IMR-90 (cell line): ENCODE measurements around the gene TEX22. TPM values are rescaled to one million over a fixed set of nuclear protein-coding genes. Genes with fewer than 3 reads are reported as not detected.
A peak's percentile ranks its signal among the peaks of the same experiment; 100 is the strongest.

Experiments
- ATAC-seq: fragments of 200-7000 bp; cut with Tn5 transposase; 2 replicates; pipeline ENCODE4 v1.9.1; 2020; ENCODE audit warnings: low read depth, mild to moderate bottlenecking, moderate library complexity
- BruUV-seq: library from RNA; stranded (reverse); fragments of 400-500 nt; replicated peaks from 2 replicates; lab custom pipeline; 2021; lab: Mats Ljungman, UMichigan
- CTCF ChIA-PET: fragments of 300-600 bp; formaldehyde crosslinking; extraction: SDS; loops from one replicate; lab custom pipeline; 2021; ENCODE audit warnings: antibody characterized with exemption; lab: Yijun Ruan, JAX
- POLR2A ChIA-PET: fragments of 300-600 bp; sonication (Branson Sonifier 250); formaldehyde crosslinking; loops from one replicate; lab custom pipeline; 2022; ENCODE audit warnings: antibody characterized with exemption; ENCODE audit not compliant: unreplicated experiment; lab: Charles Lee
- DNase-seq: peaks from one replicate; pipeline ENCODE4 v3.0.0; 2013
- H2AFZ ChIP-seq: replicated peaks from 2 replicates; pipeline ENCODE3; 2013; ENCODE audit warnings: low read length, mild to moderate bottlenecking; ENCODE audit not compliant: poor library complexity
- H2AK5ac ChIP-seq: 2 replicates; pipeline ENCODE4 v1.6.1; 2013; ENCODE audit warnings: low read depth, low read length, inconsistent platforms
- H2AK9ac ChIP-seq: replicated peaks from 2 replicates; pipeline ENCODE3; 2013; ENCODE audit warnings: mild to moderate bottlenecking, low read depth, low read length, moderate library complexity; ENCODE audit not compliant: poor library complexity
- H2BK120ac ChIP-seq: 2 replicates; pipeline ENCODE4 v1.6.1; 2013; ENCODE audit warnings: low read depth, low read length, inconsistent platforms
- H2BK15ac ChIP-seq: 3 replicates; pipeline ENCODE4 v1.6.1; 2013; ENCODE audit warnings: low read depth, low read length, inconsistent platforms
- H2BK20ac ChIP-seq: 2 replicates; pipeline ENCODE4 v1.6.1; 2013; ENCODE audit warnings: low read depth, mild to moderate bottlenecking, inconsistent platforms, low read length, moderate library complexity
- H2BK5ac ChIP-seq: 2 replicates; pipeline ENCODE4 v1.6.1; 2013; ENCODE audit warnings: mild to moderate bottlenecking, low read depth, low read length, inconsistent platforms; ENCODE audit not compliant: poor library complexity, severe bottlenecking
- H3K14ac ChIP-seq: replicated peaks from 2 replicates; pipeline ENCODE4 v1.6.1; 2013; ENCODE audit warnings: low read depth, low read length, inconsistent platforms
- H3K18ac ChIP-seq: 2 replicates; pipeline ENCODE4 v1.6.1; 2013; ENCODE audit warnings: low read depth, low read length, control low read depth
- H3K23ac ChIP-seq: 2 replicates; pipeline ENCODE4 v1.6.1; 2013; ENCODE audit warnings: low read depth, low read length, inconsistent platforms
- H3K27ac ChIP-seq: 2 replicates; pipeline ENCODE4 v1.5.1; 2013; ENCODE audit warnings: mild to moderate bottlenecking, control low read depth, low read length; ENCODE audit not compliant: insufficient read depth
- H3K27me3 ChIP-seq: 2 replicates; pipeline ENCODE4 v1.6.1; 2013; ENCODE audit warnings: low read length; ENCODE audit not compliant: control insufficient read depth, insufficient read depth
- H3K36me3 ChIP-seq: 2 replicates; pipeline ENCODE4 v1.6.1; 2013; ENCODE audit warnings: low read length, mixed read lengths; ENCODE audit not compliant: control insufficient read depth, insufficient read depth
- H3K4ac ChIP-seq: 2 replicates; pipeline ENCODE4 v1.6.1; 2013; ENCODE audit warnings: low read depth, low read length, inconsistent platforms
- H3K4me1 ChIP-seq: 2 replicates; pipeline ENCODE4 v1.6.1; 2013; ENCODE audit warnings: low read length, mixed read lengths; ENCODE audit not compliant: control insufficient read depth, insufficient read depth
- H3K4me2 ChIP-seq: 2 replicates; pipeline ENCODE4 v1.6.1; 2013; ENCODE audit warnings: low read depth, mild to moderate bottlenecking, control low read depth, low read length, moderate library complexity
- H3K4me3 ChIP-seq: 2 replicates; pipeline ENCODE4 v1.5.1; 2013; ENCODE audit warnings: low read depth, mild to moderate bottlenecking, control low read depth, low read length, moderate library complexity; ENCODE audit not compliant: insufficient read depth
- H3K56ac ChIP-seq: 2 replicates; pipeline ENCODE4 v1.6.1; 2013; ENCODE audit warnings: low read length, inconsistent platforms; ENCODE audit not compliant: insufficient read depth; ENCODE audit errors: extremely low read depth
- H3K79me1 ChIP-seq, 2 experiments: 2 replicates each; pipeline ENCODE4 v1.6.1; 2013; ENCODE audit warnings: low read length in 2 of 2, inconsistent platforms in 1 of 2, low read depth in 1 of 2
- H3K9ac ChIP-seq: 2 replicates; pipeline ENCODE4 v1.6.1; 2013; ENCODE audit warnings: low read depth, low read length, control low read depth
- H3K9me1 ChIP-seq: 2 replicates; pipeline ENCODE4 v1.6.1; 2013; ENCODE audit warnings: low read length, inconsistent platforms; ENCODE audit not compliant: insufficient read depth
- H3K9me3 ChIP-seq: 2 replicates; pipeline ENCODE4 v1.6.1; 2013; ENCODE audit warnings: low read length; ENCODE audit not compliant: control insufficient read depth, insufficient read depth
- H4K20me1 ChIP-seq: 2 replicates; pipeline ENCODE4 v1.6.1; 2013; ENCODE audit warnings: low read length, inconsistent platforms; ENCODE audit not compliant: insufficient read depth
- H4K5ac ChIP-seq: 2 replicates; pipeline ENCODE4 v1.6.1; 2013; ENCODE audit warnings: mild to moderate bottlenecking, low read depth, low read length, control low read depth
- H4K8ac ChIP-seq, 2 experiments: 2 replicates each; pipeline ENCODE4 v1.6.1; 2013; ENCODE audit warnings: low read depth in 2 of 2, low read length in 2 of 2, control low read depth in 1 of 2, inconsistent platforms in 1 of 2
- H4K91ac ChIP-seq: 2 replicates; pipeline ENCODE4 v1.6.1; 2013; ENCODE audit warnings: low read depth, low read length, inconsistent platforms; ENCODE audit not compliant: insufficient read depth
- BHLHE40 ChIP-seq: fragments of 150-350 bp; IDR thresholded peaks from 2 replicates; pipeline ENCODE4 v1.6.1; 2016; ENCODE audit warnings: mild to moderate bottlenecking, low read depth, low read length
- CEBPB ChIP-seq: IDR thresholded peaks from 2 replicates; pipeline ENCODE4 v1.6.1; 2012; ENCODE audit warnings: low read depth, low read length, improper control_type of control experiment
- CHD1 ChIP-seq: IDR thresholded peaks from 2 replicates; pipeline ENCODE4 v1.6.1; 2012; ENCODE audit warnings: low read depth, low read length, improper control_type of control experiment
- FOS ChIP-seq: fragments of 150-350 bp; IDR thresholded peaks from 2 replicates; pipeline ENCODE4 v1.6.1; 2016; ENCODE audit warnings: low read depth, low read length
- MAFK ChIP-seq: IDR thresholded peaks from 2 replicates; pipeline ENCODE4 v1.6.1; 2012; ENCODE audit warnings: low read depth, low read length, improper control_type of control experiment
- MAZ ChIP-seq: IDR thresholded peaks from 2 replicates; pipeline ENCODE4 v1.6.1; 2012; ENCODE audit warnings: low read depth, mild to moderate bottlenecking, low read length, improper control_type of control experiment, moderate library complexity, borderline replicate concordance
- MXI1 ChIP-seq: IDR thresholded peaks from 2 replicates; pipeline ENCODE4 v1.6.1; 2012; ENCODE audit warnings: low read depth, mild to moderate bottlenecking, low read length, moderate library complexity, borderline replicate concordance
- NFE2L2 ChIP-seq: fragments of 150-350 bp; IDR thresholded peaks from 2 replicates; pipeline ENCODE4 v1.6.1; 2016; ENCODE audit warnings: low read depth, mild to moderate bottlenecking, low read length
- POLR2A ChIP-seq: IDR thresholded peaks from 2 replicates; pipeline ENCODE4 v1.6.1; 2012; ENCODE audit warnings: mild to moderate bottlenecking, low read depth, low read length
- RAD21 ChIP-seq: IDR thresholded peaks from 2 replicates; pipeline ENCODE4 v1.6.1; 2012; ENCODE audit warnings: low read length, improper control_type of control experiment
- RCOR1 ChIP-seq: IDR thresholded peaks from 2 replicates; pipeline ENCODE4 v1.6.1; 2012; ENCODE audit warnings: mild to moderate bottlenecking, low read length, improper control_type of control experiment; ENCODE audit not compliant: insufficient replicate concordance
- RFX5 ChIP-seq: IDR thresholded peaks from 2 replicates; pipeline ENCODE4 v1.8.0; 2012; ENCODE audit warnings: low read depth, mild to moderate bottlenecking, low read length, moderate library complexity
- SMC3 ChIP-seq: fragments of 150-350 bp; IDR thresholded peaks from 2 replicates; pipeline ENCODE4 v1.6.1; 2016; ENCODE audit warnings: low read depth, mild to moderate bottlenecking, antibody characterized with exemption, low read length, moderate library complexity
- WGBS, 2 experiments: methylation state at CpG; one replicate each; pipeline versions ENCODE4 v1.1.5 to v1.1.7; 2013; ENCODE audit warnings: missing lambda C conversion rate in 2 of 2; ENCODE audit not compliant: insufficient read length in 1 of 2; ENCODE audit errors: extremely low coverage in 2 of 2; 5-methylcytosine and 5-hydroxymethylcytosine counted together
- dilution Hi-C: fragments of 300-500 bp; cut with HindIII; formaldehyde crosslinking; loops from one replicate; pipeline ENCODE4 v1.14.3; 2018; ENCODE audit warnings: low sequenced_read_pairs; ENCODE audit not compliant: unreplicated experiment
- in situ Hi-C: fragments of 300-500 bp; cut with MboI; formaldehyde crosslinking; loops from 3 replicates; pipeline ENCODE4 v1.14.3; 2019; ENCODE audit warnings: low sequenced_read_pairs, inconsistent platforms, mixed read lengths
- intact Hi-C: fragments of 100-400 bp; cut with micrococcal nuclease; formaldehyde crosslinking; loops from 2 replicates; pipeline ENCODE4 v1.10.0; 2022
- polyA plus RNA-seq, 3 experiments: library from polyadenylated mRNA; depleted of rRNA; stranded (reverse); fragments of >200 nt; gene quantifications; 2 replicates each; pipeline ENCODE4 v1.2.3, GENCODE V29; 2012; ENCODE audit warnings: low replicate concordance in 1 of 3
- total RNA-seq: library from RNA; depleted of rRNA; stranded (reverse); fragments of >200 nt; gene quantifications from 2 replicates; pipeline ENCODE4 v1.2.3, GENCODE V29; 2012
- TF ChIP-seq, protein P1 (sequence below): fragments of 150-350 bp; IDR thresholded peaks from 2 replicates; pipeline ENCODE4 v1.6.1; 2016; ENCODE audit warnings: low read depth, mild to moderate bottlenecking, low read length, moderate library complexity, borderline replicate concordance
- TF ChIP-seq, protein P2 (sequence below): conservative IDR thresholded peaks from 2 replicates; pipeline ENCODE4 v1.5.1; 2012; ENCODE audit warnings: mild to moderate bottlenecking, low read depth, low read length, improper control_type of control experiment

Gene TEX22
- total and polyA plus RNA-seq, 2 of the 4 experiments (the other 2 are of a cell fraction): 0.10 to 0.18 TPM

DNA sequence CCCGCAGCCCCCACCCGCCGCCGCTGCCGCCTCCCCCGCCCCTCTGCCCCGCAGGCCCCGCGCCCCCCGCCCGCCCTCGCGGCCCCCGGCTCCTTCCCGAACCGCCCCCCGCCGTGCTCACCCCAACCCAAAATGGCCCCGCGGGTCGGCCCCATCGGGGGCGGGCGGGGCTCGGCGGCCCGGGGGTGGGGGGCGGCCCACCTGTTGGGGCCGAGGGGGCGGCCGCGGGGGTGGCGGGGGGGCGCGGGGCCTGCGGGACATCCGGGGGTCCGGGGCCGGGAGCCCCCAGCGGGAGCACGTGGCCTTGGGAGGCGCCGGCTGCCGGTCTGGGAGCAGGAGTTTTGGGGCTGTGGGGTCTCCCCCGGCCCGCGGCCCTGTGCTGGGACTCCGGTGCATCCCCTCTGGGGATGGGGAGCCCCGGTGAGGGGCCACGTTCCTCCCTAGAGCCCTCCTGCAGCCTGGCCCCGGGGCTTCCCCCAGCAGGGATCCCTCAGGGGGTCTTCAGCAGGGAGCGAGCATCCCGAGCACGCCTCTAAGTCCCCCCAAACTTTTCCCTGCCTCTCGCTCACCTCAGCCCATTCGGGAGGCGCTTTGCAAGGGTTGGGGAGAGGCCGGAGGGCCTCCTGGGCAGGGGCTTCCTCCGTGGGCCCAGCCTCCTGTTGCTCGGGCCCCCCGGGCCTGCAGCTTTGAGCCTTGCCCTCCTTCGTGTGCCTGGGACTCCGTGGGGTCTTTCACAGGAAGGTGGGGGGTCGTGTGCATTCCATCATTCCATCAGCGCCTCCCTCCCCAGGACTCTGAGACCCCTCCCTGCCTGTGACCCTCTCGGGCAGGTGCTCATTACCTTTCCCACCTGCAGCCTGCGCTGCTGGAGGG, 22.0 kb downstream of the TEX22 start:
- Histone ChIP-seq H3K27ac (peak overlapping the region; percentile 58), H3K23ac (peak overlapping the region; percentile 17), H3K56ac (peak overlapping the region; percentile 10; the same call in 1 of the 2 replicates), H4K91ac (peak overlapping the region; percentile 37), H4K8ac (peak overlapping the region; percentile 4 to 21; a peak in 1 of 4 replicates), H3K9ac (peak overlapping the region; percentile 79), H4K20me1 (peaks cover 31% of the 10 kb centered on the region), H3K9me3 (no peaks in the 10 kb centered on the region), H3K79me1 (peaks cover 4 to 44% of the 10 kb centered on the region in 2 experiments; a peak in 3 of 4 replicates), H2AK5ac (peak overlapping the region; percentile 35), H3K4me1 (peaks cover 18% of the 10 kb centered on the region), H3K18ac (no peak overlapping the region), H2BK120ac (no peak overlapping the region), H3K14ac (peak overlapping the region; percentile 82), H3K36me3 (peaks cover 7% of the 10 kb centered on the region; the same call in 1 of the 2 replicates), H2AK9ac (peak overlapping the region; percentile 99), H2AFZ (peak overlapping the region; percentile 63), H2BK15ac (no peak overlapping the region), H3K4ac (peak overlapping the region; percentile 20), H3K4me3 (peak overlapping the region; percentile 87), H3K9me1 (peaks cover 10% of the 10 kb centered on the region; the same call in 1 of the 2 replicates), H3K27me3 (no peaks in the 10 kb centered on the region), H4K5ac (no peak overlapping the region), H3K4me2 (peak overlapping the region; percentile 99), H2BK20ac (no peak overlapping the region), H2BK5ac (no peak overlapping the region)
- intact Hi-C loops (no loop called here), in situ Hi-C loops (no loop called here), dilution Hi-C loops (no loop called here)
- peak; percentile 10 for ATAC-seq
- ChIA-PET POLR2A (no interaction called here), CTCF (no interaction called here)
- DNase-seq: no peak
- no TSS peak for BruUV-seq
- WGBS, 2 experiments: 14% methylated on average over 2 of the region's 67 CpGs; no CpG with 5 or more reads in 1 of the 2 experiments
- TF ChIP-seq RCOR1 (no peak), MAZ (no peak), RFX5 (no peak), SMC3 (no peak), FOS (no peak), MXI1 (no peak), NFE2L2 (no peak), BHLHE40 (no peak), MAFK (no peak), CHD1 (no peak), POLR2A (no peak), RAD21 (no peak), CEBPB (no peak)
- TF ChIP-seq, protein P1, sequence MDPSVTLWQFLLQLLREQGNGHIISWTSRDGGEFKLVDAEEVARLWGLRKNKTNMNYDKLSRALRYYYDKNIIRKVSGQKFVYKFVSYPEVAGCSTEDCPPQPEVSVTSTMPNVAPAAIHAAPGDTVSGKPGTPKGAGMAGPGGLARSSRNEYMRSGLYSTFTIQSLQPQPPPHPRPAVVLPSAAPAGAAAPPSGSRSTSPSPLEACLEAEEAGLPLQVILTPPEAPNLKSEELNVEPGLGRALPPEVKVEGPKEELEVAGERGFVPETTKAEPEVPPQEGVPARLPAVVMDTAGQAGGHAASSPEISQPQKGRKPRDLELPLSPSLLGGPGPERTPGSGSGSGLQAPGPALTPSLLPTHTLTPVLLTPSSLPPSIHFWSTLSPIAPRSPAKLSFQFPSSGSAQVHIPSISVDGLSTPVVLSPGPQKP: no peak
- TF ChIP-seq, protein P2, sequence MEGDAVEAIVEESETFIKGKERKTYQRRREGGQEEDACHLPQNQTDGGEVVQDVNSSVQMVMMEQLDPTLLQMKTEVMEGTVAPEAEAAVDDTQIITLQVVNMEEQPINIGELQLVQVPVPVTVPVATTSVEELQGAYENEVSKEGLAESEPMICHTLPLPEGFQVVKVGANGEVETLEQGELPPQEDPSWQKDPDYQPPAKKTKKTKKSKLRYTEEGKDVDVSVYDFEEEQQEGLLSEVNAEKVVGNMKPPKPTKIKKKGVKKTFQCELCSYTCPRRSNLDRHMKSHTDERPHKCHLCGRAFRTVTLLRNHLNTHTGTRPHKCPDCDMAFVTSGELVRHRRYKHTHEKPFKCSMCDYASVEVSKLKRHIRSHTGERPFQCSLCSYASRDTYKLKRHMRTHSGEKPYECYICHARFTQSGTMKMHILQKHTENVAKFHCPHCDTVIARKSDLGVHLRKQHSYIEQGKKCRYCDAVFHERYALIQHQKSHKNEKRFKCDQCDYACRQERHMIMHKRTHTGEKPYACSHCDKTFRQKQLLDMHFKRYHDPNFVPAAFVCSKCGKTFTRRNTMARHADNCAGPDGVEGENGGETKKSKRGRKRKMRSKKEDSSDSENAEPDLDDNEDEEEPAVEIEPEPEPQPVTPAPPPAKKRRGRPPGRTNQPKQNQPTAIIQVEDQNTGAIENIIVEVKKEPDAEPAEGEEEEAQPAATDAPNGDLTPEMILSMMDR: no peak
